ENCODE data around the gene IL17A. TPM values are rescaled to one million over a fixed set of nuclear protein-coding genes. Genes with fewer than 3 reads are reported as not detected.
"Not testable (repeated sequence)": the region's sequence is repeated elsewhere in the genome, so short reads cannot be mapped to it uniquely, and the experiment has no call there.

The IL17A gene
- total RNA-seq, 1 experiment from 2014 or later, result not detected

DNA sequence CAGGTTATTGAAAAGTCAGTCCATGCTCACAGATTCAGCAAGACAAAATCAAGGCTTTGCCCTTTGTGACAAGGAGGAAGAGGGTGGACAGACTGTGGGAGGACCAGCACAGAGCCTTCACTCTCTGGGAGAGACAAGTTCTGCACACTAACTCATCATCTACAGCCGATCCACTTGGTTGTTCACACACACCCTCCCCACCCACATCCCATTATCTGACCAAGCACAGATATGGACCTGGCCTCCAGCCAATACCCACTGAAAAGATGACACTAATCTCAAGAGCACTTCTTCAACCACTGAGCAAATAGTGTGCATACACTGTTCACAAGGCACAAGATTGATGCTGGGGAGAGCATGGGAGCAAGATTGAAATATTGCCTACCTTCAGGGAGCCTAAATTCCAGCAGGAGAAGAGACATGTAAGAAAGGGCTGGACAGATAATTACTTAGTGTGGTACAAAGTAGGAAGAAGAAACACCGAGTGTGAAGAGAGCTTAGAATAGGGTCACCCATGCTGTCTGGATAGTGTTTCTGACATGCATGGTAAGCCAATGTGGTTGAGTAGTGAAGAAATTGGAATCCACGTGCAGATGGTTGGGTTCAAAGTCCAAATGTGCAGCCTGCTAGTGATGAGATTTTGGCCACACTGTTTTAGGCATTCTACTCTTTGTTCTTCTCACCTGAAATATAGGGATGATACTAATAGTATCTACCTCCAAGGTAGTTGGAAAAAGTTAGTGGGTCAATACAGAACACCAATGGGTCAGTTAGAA, 21.7 kb upstream of the IL17A start:
- DNase-seq (ENCODE audit: low read depth), result no peak

- DNase-seq (ENCODE audit: low read depth), result no peak
Observed at GRCh38 chr6:52167267-52167666, 18.9 kb upstream of the IL17A start.

GRCh38 chr6:52168351-52168750, 17.8 kb upstream of the IL17A start:
- not testable (repeated sequence) for DNase-seq (ENCODE audit: low read depth)

- no peak for DNase-seq (ENCODE audit: low read depth)
Observed at GRCh38 chr6:52174118-52174517, 12.1 kb upstream of the IL17A start.

DNA sequence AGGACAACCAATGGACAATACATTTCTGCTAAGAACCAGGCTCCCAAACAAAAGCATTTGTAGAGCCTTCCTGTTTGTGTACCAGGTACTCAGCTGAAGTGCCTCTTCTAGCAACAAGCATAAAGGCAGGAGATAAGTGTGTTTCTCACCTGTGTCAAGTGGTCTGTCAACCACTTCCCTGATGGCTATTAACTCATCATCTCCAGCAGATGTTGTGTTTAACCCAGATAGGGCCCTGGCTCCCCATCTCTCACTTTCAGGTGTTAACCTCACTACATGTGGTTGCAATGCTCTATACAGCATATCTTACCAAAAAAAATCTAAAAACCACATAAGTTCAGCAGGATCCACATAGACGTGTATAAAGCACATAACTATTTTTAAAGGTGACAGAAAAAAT, 9.6 kb upstream of the IL17A start:
- no peak for DNase-seq (ENCODE audit: low read depth)

GRCh38 chr6:52177961-52178360, 8.2 kb upstream of the IL17A start:
- DNase-seq (ENCODE audit: low read depth), result no peak

- DNase-seq (ENCODE audit: low read depth), result no peak
Observed at GRCh38 chr6:52180787-52181558, 5.2 kb upstream of the IL17A start.

GRCh38 chr6:52183131-52183713, 3.0 kb upstream of the IL17A start:
- DNase-seq (ENCODE audit: low read depth), result no peak

- DNase-seq (ENCODE audit: low read depth), result no peak
Observed at GRCh38 chr6:52186480-52186879, 305 bp downstream of the IL17A start.

DNA sequence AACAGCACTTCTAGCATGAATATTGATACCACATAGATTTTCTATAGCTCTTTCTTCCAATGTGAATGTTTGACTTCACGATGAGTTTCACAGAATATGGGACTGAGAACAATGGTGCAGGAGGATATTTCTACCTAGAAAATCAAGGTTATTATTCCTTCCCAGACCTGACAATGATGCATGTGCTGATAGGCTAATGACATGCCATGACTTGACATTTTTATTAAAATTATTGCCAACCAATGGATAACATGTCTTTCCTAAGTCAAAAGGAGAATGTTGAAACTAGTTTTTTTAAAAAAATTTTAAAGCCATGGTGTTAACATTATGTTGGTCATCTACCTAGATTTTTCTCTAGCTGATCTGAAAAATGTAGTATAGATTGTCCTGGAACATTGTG, 923 bp downstream of the IL17A start:
- no peak for DNase-seq (ENCODE audit: low read depth)

DNA sequence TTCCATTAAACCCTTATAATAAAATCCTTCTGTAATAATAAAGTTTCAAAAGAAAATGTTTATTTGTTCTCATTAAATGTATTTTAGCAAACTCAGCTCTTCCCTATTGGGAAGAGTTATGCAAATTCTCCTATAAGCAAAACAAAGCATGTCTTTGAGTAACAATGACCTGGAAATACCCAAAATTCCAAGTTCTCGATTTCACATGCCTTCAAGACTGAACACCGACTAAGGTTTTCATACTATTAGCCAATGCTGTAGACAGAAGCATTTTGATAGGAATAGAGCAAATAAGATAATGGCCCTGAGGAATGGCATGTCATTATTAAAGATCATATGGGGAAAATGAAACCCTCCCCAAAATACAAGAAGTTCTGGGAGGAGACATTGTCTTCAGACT, 3.8 kb downstream of the IL17A start:
- no peak for DNase-seq (ENCODE audit: low read depth)

GRCh38 chr6:52190409-52190808, 4.2 kb downstream of the IL17A start:
- DNase-seq (ENCODE audit: low read depth), result no peak

GRCh38 chr6:52191824-52192223, 5.6 kb downstream of the IL17A start:
- no peak for DNase-seq (ENCODE audit: low read depth)

GRCh38 chr6:52195886-52196285, 9.7 kb downstream of the IL17A start:
- no peak for DNase-seq (ENCODE audit: low read depth)

DNA sequence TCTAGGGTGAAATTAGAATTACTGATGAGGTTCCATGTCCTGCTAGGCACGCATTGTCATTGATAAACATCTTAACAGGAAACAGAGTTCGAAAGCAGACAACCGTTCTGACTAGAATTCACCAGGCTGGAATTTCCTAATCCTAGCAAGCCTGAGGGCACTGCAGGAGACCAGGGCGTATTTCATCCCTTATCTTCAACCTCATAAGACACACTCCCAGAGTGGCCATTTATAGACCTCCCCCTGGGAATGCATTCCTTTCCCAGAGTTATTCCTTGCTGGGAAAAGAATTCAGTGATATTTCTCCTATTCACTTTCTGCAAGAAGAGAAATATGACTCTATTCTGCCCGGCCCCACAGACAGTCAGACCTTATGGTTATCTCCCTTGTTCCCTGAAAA, 13.9 kb downstream of the IL17A start:
- not testable (repeated sequence) for DNase-seq (ENCODE audit: low read depth)

- DNase-seq (ENCODE audit: low read depth), result no peak
Observed at GRCh38 chr6:52201046-52201445, 14.9 kb downstream of the IL17A start.

GRCh38 chr6:52201493-52201892, 15.3 kb downstream of the IL17A start:
- DNase-seq (ENCODE audit: low read depth), result no peak

- DNase-seq (ENCODE audit: low read depth), result no peak
Observed at GRCh38 chr6:52207066-52207465, 20.9 kb downstream of the IL17A start.

- no peak for DNase-seq (ENCODE audit: low read depth)
Observed at GRCh38 chr6:52208612-52209011, 22.4 kb downstream of the IL17A start.

- no peak for DNase-seq (ENCODE audit: low read depth)
Observed at GRCh38 chr6:52209770-52210169, 23.6 kb downstream of the IL17A start.

GRCh38 chr6:52210227-52210626, 24.1 kb downstream of the IL17A start:
- no peak for DNase-seq (ENCODE audit: low read depth)

DNA sequence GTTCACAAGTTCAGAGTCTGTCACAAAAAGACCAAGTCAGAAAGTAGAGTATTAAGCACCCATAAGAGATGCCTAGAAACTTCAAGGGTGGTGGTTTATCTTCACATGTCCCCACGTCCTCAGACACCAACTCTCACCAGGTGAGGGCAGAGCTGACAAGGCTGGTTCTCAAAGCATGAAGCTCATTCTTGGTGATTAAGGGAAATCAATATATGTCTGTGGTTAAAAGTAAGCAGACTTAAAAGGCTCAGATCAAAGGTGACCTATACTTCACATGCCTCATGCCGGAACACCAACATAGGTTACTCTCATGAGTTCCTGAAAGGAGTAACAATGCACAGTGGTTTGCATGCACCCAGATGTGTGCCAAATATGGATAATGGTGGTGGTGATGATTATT, 27.0 kb downstream of the IL17A start:
- no peak for DNase-seq (ENCODE audit: low read depth)

DNA sequence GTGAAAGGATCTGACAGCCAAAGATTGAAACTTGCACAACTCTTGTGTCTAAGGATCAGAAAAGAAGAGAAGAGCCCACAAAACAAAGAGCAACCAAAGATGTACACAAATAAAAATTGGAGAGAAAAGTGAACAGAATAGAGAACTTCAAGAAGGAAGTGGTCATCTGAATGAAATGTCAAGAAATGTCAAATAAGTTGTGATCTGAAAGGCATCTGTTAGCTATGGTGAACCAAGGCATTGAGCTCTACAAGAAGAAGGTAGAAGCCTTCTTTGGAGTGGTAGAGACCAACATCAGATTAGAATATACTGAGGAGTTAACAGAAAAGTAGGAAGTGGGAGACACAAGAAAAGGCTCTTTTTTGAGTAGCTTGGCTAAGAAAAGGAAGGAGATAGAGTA, 29.6 kb downstream of the IL17A start:
- no peak for DNase-seq (ENCODE audit: low read depth)

Measured in Daoy (cell line).